DMS 273 (cell line): Measurements from ENCODE around the gene NTNG2.
A peak's percentile ranks its signal among the peaks of the same experiment; 100 is the strongest.
"Not testable (repeated sequence)": the region's sequence is repeated elsewhere in the genome, so short reads cannot be mapped to it uniquely, and the experiment has no call there.

Source experiments
- DNase-seq: peaks from one replicate; lab custom pipeline; 2025; ENCODE audit not compliant: unreplicated experiment; lab: John Stamatoyannopoulos, UW

Gene NTNG2

GRCh38 chr9:132161743-132162184 is at the start of gene NTNG2:
Gene NTNG2 (plus strand): TSS chr9:132162058. CDS start chr9:132166832, 4,774 bp downstream.
- DNase-seq: no peak

DNA sequence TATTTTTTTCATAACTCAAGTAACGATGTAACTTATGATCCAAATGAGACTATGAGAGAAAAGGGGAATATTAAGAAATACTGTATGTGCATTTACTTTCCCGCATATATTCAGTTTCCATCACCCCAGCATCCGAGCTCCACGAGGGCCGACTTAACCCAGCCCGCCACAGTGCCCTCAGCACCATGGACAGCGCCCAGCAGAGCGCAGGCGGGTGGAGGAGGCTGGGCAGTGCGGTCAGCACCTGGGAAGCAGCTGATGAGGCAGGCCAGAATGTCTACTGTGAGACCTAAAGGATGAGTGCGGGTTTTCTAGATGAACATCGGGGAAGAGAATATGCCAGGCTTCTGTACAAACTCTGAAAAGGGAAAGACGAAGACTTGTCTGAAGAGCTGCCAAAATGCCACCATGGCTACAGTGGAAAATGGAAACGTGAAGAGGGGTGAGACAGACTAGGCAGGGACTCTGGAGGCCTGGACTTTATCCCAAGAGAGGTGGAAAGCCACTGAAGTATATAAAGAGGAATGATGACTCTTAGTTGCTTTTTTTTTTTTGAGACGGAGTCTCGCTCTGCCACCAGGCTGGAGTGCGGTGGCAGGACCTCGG is 47.7 kb upstream of the NTNG2 start:
- no peak for DNase-seq

- DNase-seq: no peak
Measured at GRCh38 chr9:132116583-132116982, 45.3 kb upstream of the NTNG2 start.

DNA sequence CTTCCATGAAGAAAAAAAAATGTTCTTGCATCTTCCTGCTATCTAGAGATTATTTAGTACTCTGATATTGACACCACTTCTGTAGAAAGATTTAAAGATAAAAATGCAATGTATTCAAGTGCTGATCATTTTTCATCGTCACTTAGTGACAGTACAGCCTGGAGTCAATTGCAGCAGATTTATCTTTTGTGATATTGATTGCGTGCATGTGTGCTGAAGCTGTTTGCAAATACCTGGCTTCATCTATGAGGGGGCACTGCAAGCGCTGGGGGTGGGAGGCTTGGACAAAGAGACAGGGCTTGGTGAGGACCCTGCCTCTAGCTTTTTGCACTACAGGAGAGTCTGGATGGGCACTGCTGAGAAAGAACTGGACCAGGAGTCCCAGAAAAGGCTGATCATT is 44.2 kb upstream of the NTNG2 start:
- no peak for DNase-seq

DNA sequence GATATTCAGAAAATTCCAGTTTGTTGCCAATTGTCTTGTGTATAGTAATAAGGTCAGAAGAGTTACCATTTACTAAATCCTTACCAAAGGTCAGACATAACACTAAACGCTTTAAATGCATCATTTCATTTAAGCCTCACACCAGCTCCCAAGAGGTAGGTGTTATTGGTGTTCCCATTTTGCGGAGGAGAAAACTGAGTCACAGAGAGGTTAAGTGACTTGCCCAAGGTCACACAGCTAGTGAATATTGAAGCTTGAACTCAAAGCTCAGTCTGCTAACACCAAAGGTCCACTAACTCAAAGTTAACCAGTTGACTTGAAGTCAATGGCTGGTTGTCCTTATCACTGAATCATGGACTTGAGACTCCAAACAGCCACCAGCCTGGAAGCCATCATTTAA is 40.8 kb upstream of the NTNG2 start:
- DNase-seq: no peak

DNA sequence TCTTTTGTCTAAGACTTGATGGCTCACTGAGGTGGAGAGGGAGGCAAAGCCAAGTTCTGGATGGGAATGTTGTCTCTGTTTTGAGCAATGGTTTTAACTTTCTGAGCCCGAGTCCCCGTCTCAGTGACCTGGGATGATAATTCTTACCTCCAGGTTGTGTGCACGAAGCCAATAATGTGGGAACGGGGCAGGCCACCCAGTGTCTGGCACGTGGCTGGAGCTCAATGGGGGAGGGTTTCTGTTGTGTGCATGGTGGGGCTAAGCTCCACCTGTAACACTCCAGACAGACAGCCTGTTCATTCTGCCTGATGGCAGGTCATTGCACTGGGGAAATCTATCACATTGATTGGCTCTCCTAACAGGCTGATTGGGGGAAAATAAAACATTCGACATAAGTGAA is 37.1 kb upstream of the NTNG2 start:
- no peak for DNase-seq

- DNase-seq: no peak
Measured at GRCh38 chr9:132125361-132125760, 36.5 kb upstream of the NTNG2 start.

DNA sequence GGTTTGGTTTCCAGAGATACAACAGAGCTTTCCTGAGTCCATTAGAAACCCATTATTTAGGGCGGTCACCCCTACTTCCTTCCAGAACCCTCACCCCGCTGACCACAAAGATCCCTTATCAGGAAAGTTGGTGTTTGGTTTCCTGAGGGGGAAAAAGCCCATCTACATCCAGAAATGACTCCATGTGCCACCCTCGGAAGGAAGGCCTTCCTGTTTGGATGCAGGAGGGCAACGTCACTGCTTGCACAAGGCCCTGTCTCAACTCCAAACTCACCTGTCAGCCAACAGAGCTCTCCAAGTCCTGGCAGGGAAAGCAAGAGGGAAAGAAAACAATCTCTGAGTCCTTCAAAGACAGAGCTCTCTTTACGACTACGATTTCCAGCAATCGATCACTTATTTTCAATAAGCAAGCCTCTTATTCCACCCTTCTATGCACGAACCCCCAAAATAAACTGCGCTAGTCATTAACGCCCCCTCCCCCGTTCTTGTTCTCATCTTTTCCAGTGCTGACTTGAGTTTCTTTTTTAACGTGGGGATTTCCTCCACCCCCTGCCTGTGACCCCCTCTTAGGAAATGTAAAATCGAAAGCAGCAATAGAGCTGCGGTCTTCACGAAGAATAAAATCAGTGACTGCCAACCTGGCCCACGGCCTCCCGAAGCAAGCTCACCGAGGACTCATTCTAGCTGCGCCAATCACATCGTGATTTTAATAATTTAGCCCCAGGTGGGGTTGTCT is 35.7 kb upstream of the NTNG2 start:
- no peak for DNase-seq

DNA sequence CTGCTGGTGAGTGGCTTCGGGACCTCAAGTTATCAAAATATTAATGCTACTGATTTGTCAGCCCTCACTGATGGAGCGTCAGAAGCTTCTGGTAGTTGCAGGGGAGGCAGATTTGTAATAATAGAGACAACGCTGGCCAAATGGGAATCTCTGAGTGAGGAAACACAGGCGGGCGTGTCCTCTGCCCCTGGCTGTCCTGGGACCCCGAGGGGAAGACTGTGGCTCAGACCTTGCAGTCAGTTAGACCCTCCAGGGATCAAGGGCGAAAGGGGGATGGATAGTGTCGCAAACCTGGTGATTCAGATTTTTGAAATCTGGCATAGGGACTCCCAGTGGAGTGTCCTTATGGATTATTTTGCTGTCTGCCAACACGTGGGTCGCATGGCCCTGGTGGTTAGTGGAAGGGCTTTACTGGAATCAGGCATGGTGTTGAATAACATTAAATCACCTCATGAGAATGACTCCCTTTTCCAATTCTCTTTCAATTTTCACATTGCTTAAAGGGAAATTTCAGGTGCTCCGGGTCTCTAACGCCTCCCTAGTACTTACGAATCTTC is 35.1 kb upstream of the NTNG2 start:
- no peak for DNase-seq

DNA sequence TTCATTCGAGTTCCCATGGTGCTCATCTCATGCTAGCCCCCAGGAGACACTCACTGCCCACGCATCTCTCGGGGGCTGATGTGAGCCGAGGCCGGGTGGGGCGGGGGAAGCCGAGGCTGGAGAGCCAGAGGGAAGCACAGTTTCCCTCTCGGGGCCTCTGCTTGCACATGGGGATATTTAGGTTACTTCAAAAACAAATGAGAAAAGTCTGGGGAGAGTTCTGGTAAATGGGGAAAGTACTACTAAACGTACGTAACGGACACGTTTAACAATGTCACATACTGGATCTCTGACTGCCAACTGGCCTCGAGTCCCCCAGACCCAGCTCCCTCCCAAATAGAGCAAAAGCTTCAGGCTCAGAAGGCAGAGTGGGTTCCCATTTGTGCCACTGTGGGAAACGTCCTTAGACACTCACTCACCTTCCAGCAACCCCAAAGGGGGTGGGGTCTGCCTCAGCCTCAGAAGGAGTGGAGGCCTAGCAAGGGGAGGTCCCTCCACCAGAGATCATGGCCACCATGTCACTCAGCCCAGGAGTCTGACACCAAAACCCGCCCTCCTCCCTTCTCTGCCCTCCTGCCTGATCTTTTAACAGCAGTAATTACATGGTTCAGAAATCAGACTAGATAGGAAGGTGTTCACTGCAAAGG is 33.8 kb upstream of the NTNG2 start:
- no peak for DNase-seq

- no peak for DNase-seq
Measured at GRCh38 chr9:132129535-132129934, 32.3 kb upstream of the NTNG2 start.

DNA sequence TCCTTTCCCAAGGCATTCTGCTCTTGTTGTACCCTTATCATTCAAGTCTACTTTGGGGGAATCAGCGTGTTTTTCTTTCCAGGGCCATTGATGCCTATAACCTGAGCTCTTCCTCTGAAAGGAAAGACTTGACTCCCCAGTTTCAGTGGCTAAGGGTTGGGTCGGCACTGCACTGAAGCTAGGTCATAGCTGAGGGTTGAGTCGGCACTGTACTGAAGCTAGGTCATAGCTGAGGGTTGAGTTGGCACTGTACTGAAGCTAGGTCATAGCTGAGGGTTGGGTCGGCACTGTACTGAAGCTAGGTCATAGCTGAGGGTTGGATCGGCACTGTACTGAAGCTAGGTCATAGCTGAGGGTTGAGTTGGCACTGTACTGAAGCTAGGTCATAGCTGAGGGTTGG is 27.8 kb upstream of the NTNG2 start:
- not testable (repeated sequence) for DNase-seq

GRCh38 chr9:132135456-132135855 is 26.4 kb upstream of the NTNG2 start:
- DNase-seq: no peak

DNA sequence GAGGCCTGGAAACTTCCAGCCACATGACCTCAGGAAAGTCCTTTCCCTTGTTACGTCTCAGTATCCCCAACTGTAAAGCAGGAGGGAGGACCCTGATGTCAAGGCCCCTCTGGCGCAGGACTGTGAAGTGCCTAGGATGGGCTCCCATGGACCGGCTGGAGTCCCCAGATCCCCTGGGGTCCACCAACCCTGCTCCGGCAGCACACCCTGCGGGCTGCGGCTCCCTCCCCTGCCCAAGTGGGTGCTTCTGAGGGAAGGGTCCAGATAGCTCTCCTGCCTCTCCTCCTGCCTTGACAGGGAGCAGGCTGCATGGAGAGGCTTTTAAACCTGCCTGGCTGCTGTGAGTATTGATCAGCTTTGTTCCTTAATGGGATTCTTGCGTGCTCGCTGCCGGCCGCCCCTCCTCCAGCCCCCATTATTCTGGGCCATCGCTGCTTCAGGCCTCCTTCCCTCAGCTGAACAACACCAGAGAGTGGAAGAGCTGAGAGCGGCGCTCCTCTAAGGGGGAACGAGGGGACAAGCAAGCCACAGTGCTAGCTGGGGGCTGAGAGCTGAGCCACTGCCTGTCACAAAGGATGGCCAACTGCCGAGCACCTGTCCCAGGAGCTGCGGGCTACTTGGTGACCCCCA is 25.6 kb upstream of the NTNG2 start:
- no peak for DNase-seq

GRCh38 chr9:132141344-132141947 is 20.4 kb upstream of the NTNG2 start:
- peak; percentile 64 for DNase-seq

DNA sequence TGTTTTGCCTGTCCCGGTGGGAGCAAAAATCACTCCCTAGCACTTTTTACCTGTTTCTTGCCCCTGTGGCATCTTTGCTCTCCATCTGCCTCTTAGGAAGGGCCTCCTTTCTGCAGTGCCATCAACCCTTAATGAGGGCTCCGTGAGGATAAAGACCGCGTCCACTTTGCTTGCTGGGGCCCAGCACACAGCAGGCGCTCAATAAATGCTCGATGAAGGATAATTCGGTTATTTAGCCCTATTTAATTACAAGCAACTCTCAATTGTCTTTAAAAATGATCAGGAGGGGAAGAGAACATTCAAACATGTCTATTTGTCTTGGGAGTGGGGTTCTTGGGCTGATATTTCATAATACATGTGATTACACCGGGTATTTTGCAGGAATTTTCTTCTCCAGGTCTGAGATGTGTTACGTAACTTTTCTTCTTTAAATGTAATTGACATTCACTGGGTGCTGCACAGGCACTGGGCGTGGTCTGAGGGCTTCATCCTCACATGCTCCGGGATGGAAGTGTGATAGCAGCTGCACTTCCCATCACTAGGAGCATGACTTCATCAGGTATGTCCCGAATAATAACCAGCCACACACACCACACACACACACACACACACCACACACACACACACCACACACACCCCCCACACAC is 19.8 kb upstream of the NTNG2 start:
- DNase-seq: peak; percentile 44

- DNase-seq: no peak
Measured at GRCh38 chr9:132142924-132143323, 18.9 kb upstream of the NTNG2 start.

DNA sequence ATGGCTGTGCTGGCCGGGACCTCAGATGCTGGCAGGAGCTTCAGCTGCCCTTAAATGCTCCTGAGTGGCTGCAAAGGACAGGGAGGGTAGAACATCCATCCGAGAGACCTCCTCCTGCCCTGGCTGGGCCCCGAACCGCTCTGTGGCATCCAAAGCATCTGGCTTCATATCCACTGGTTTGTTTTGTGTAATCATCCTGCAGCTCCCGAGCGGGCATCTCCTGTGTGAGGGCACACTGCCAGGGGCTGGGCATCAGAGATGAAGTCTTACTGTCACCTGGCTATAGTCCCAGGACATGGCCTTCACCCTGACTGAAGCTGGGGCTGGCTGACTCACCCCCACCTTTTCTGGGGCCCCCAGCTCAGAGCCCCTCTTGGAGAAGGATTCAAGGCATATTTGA is 18.5 kb upstream of the NTNG2 start:
- DNase-seq: peak; percentile 27

- DNase-seq: no peak
Measured at GRCh38 chr9:132144708-132145365, 17.0 kb upstream of the NTNG2 start.

- peak; percentile 16 for DNase-seq
Measured at GRCh38 chr9:132146039-132146438, 15.8 kb upstream of the NTNG2 start.
